ENCODE measurements around the gene SYNE3. TPM values are rescaled to one million over a fixed set of nuclear protein-coding genes. Genes with fewer than 3 reads are reported as not detected.

SYNE3 gene
- total RNA-seq, 4 donors from 2014 or later: 14.4 to 18.7 (median 16.6) TPM

DNA sequence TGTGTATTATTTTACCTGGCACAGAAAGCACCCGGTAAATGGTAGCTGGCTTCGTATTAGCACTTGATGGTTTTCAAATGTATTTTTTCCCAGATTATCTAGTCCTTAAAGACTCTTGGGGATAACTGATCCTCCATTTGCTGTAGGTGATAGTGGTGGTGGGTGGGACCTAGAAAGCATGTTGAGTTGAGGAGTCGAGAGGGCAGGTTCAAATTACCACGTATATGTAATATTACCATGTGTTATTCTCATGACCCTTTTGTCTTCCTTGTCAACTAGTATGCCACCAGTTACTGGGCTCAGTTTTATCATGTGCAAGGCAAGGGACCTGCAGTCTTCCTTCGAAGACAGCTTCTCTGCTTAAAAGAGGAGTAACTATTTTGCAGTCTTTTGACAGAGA lies 20.2 kb upstream of the SYNE3 start:
- 76% methylated on average over 5 of the region's 5 CpGs for WGBS
- no peak for DNase-seq (ENCODE audit: extremely low spot score)
- Histone ChIP-seq H3K9me3 (no peaks in the 10 kb centered on the region), H3K4me1 (peaks cover 48 to 69% (median 57%) of the 10 kb centered on the region in 4 donors), H3K36me3 (peaks cover 0 to 4% (median 0%) of the 10 kb centered on the region in 4 donors), H3K4me3 (no peak overlapping the region), H3K27me3 (no peaks in the 10 kb centered on the region), H3K27ac (replicated peaks in 1 of 4) (no peak overlapping the region)
- TF ChIP-seq POLR2AphosphoS5 (IDR thresholded peaks at IDR 0.05) (no peak), POLR2A (IDR thresholded peaks at IDR 0.05; ENCODE audit: low read depth) (no peak), EP300 (IDR thresholded peaks at IDR 0.05) (no peak)
- TF ChIP-seq, protein P1, sequence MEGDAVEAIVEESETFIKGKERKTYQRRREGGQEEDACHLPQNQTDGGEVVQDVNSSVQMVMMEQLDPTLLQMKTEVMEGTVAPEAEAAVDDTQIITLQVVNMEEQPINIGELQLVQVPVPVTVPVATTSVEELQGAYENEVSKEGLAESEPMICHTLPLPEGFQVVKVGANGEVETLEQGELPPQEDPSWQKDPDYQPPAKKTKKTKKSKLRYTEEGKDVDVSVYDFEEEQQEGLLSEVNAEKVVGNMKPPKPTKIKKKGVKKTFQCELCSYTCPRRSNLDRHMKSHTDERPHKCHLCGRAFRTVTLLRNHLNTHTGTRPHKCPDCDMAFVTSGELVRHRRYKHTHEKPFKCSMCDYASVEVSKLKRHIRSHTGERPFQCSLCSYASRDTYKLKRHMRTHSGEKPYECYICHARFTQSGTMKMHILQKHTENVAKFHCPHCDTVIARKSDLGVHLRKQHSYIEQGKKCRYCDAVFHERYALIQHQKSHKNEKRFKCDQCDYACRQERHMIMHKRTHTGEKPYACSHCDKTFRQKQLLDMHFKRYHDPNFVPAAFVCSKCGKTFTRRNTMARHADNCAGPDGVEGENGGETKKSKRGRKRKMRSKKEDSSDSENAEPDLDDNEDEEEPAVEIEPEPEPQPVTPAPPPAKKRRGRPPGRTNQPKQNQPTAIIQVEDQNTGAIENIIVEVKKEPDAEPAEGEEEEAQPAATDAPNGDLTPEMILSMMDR (IDR thresholded peaks at IDR 0.05): no peak
- intact Hi-C loops (cut with DNase I): loop anchor here (10.0 kb wide), 1 partner anchor 1452 kb away; the partner anchor contains the start of genes DDX24 and IFI27L1

DNA sequence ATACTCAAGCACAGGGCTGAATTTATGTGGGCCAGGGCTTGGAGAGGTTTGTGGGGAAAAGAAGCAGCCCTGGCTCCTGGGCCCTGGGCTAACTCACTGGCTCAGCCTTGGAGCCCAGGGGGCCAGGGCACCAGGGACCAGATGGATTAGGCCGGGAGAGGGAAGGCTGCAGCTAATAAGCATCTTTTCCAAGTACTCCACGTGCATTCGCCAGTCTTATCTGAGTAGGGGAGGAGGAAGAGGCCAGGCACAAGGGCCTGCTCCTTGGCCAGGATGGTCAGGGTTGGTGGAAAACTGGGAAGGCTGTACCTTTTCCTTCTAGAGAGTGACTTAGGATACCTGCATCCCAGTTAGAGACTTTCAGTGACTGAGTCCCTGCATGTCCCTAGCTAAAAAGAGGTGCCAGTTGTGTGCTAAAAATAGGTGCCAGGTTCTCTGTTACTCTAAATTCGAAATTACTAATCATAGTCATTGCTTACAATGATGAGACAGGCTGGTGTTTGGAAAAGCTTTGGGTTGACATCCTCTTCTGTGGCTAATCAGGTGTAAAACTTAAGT lies 19.7 kb upstream of the SYNE3 start:
- intact Hi-C loops (cut with DNase I): loop anchor here (10.0 kb wide), 1 partner anchor 1451 kb away; the partner anchor contains the start of genes DDX24 and IFI27L1
- H3K36me3 ChIP-seq: peaks cover 0 to 4% (median under 1%) of the 10 kb centered on the region in 4 donors
- DNase-seq (ENCODE audit: extremely low spot score): no peak
- TF ChIP-seq POLR2A (IDR thresholded peaks at IDR 0.05; ENCODE audit: low read depth) (no peak), EP300 (IDR thresholded peaks at IDR 0.05) (no peak), POLR2AphosphoS5 (IDR thresholded peaks at IDR 0.05) (no peak)
- TF ChIP-seq, protein P1 (IDR thresholded peaks at IDR 0.05): no peak
- no peaks in the 10 kb centered on the region for H3K9me3 ChIP-seq
- H3K4me1 ChIP-seq: peaks cover 54 to 74% (median 62%) of the 10 kb centered on the region in 4 donors
- WGBS: 36% methylated on average over 3 of the region's 4 CpGs
- no peaks in the 10 kb centered on the region for H3K27me3 ChIP-seq
- no peak overlapping the region for H3K27ac ChIP-seq (replicated peaks in 1 of 4)
- peak overlapping the region; percentile 95 to 99 (median 97) for H3K4me3 ChIP-seq

DNA sequence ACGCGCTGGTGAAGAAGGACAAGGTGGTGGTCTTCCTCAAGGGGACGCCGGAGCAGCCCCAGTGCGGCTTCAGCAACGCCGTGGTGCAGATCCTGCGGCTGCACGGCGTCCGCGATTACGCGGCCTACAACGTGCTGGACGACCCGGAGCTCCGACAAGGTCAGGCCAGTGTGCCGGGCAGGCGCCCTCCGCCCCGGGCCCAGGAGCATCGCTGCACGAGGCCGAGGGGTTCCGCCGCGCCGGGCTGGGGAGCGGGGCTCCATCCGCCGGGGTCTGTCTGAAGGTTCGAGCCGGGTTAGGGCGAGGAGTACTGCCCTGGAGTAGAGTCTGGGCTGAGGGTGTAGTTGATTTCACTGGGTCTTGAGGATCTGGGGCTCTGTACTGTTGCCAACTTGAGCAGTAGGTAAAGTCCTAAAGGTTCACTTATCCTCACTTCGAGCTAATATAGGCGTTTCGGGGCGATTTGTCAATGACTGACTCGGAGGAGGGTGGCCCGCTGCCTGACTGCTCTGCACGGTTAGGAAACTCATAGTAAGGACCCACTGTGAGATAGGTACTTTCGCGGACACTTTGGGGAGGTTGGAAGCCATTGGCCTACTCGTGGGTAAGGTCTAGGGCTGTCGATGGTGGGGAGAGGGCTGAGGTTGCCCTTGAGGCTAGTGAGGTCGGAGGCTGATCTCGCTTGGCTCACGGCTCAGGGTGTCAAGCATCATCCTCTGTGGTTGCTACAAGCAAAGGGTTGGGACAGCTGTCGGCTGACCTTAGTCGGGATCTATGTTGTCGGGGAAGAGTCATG lies 19.0 kb upstream of the SYNE3 start:
- H3K9me3 ChIP-seq: no peaks in the 10 kb centered on the region
- DNase-seq (ENCODE audit: extremely low spot score): no peak
- 5% methylated on average over 20 of the region's 52 CpGs for WGBS
- no peaks in the 10 kb centered on the region for H3K27me3 ChIP-seq
- TF ChIP-seq EP300 (IDR thresholded peaks at IDR 0.05) (no peak), POLR2A (IDR thresholded peaks at IDR 0.05; ENCODE audit: low read depth) (no peak), POLR2AphosphoS5 (IDR thresholded peaks at IDR 0.05) (no peak)
- TF ChIP-seq, protein P1 (IDR thresholded peaks at IDR 0.05): no peak
- H3K27ac ChIP-seq (replicated peaks in 1 of 4): peak overlapping the region; percentile 60 to 91 (median 86)
- H3K4me1 ChIP-seq: peaks cover 61 to 79% (median 69%) of the 10 kb centered on the region in 4 donors
- intact Hi-C loops (cut with DNase I): loop anchor here (10.0 kb wide), 1 partner anchor 1451 kb away; the partner anchor contains the start of genes DDX24 and IFI27L1
- peaks cover 0 to 4% (median 2%) of the 10 kb centered on the region in 4 donors for H3K36me3 ChIP-seq
- peak overlapping the region; percentile 95 to 99 (median 97) for H3K4me3 ChIP-seq

DNA sequence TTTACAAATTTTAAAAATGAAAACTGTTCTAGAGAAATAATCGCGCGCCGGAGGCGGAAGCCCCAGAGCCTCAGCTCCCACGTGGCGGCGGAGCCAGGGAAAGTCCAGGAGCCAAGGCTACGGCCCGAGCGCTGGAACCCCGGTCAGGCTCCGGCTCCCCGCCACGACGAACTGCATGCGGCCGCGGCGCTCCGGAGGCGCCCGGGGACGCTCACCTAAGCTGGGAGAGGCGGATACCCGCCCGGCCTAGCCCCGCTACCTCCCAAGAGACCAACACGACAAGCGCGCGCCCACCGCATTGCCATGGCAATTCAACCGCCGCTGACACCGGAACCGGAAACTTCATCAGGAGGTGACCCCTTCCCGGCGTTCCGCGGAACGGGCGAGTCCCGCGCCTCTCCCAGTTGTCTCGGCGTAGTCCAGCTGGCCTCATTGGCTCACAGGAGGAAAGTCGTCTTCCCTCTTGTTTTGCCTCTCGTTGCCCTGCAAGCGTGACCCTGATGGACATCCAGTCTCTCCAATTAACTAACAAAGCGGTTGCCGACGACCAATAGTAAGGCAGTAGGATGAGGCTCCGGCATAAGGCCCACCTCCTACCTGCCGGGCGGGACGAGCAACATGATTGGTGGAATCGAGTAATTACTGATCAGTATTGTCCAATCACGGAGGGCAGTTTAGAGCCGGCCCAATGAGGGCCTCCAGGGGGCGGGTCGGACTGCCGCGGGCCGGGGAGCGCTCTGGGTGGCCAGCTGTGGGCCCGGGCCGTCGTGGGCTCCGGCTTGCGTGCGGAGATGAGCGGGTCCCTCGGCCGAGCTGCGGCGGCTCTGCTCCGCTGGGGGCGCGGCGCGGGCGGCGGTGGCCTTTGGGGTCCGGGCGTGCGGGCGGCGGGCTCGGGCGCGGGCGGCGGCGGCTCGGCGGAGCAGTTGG lies 18.1 kb upstream of the SYNE3 start, which contains the start of gene GLRX5:
Gene GLRX5, plus strand, starts transcription at position 752 of the 927 bp plus-strand sequence. Its CDS starts 40 bp downstream, at position 792.
- H3K9me3 ChIP-seq: no peaks in the 10 kb centered on the region
- WGBS: 0% methylated on average over 35 of the region's 97 CpGs
- peak within 1 kb of the TSS; percentile 95 to 99 (median 97) for H3K4me3 ChIP-seq
- TF ChIP-seq POLR2AphosphoS5 (IDR thresholded peaks at IDR 0.05) (peak; percentile 75 to 92), POLR2A (IDR thresholded peaks at IDR 0.05; ENCODE audit: low read depth) (no peak), EP300 (IDR thresholded peaks at IDR 0.05) (no peak)
- TF ChIP-seq, protein P1 (IDR thresholded peaks at IDR 0.05): peak in 1 of 3 experiments; percentile 22
- no peaks in the 10 kb centered on the region for H3K27me3 ChIP-seq
- peak; percentile 100 for DNase-seq (ENCODE audit: extremely low spot score)
- H3K27ac ChIP-seq (replicated peaks in 1 of 4): peak within 1 kb of the TSS; percentile 79 to 91 (median 86)
- intact Hi-C loops (cut with DNase I): loop anchor here (10.0 kb wide), 1 partner anchor 1450 kb away; the partner anchor contains the start of genes DDX24 and IFI27L1
- H3K4me1 ChIP-seq: peaks cover 62 to 78% (median 70%) of the 10 kb centered on the region in 4 donors
- peaks cover 0 to 4% (median 2%) of the 10 kb centered on the region in 4 donors for H3K36me3 ChIP-seq
